Neural cell (in vitro differentiated cells): ENCODE results near the gene LINGO1.

ENCODE experiments used
- EP300 ChIP-seq: fragments of 450-650 bp; conservative IDR thresholded peaks from 2 replicates; pipeline ENCODE4 v1.6.1; 2014; ENCODE audit warnings: antibody characterized with exemption, mild to moderate bottlenecking, moderate library complexity; ENCODE audit not compliant: poor library complexity, severe bottlenecking
- EZH2 ChIP-seq: fragments of 200-600, 300-800 bp; shearing (Covaris generic), sonication (generic); IDR thresholded peaks from 2 replicates; pipeline ENCODE4 v1.6.1; 2014; ENCODE audit warnings: antibody characterized with exemption, low read length, borderline replicate concordance, mild to moderate bottlenecking; ENCODE audit not compliant: insufficient read depth, poor library complexity, severe bottlenecking
- MXI1 ChIP-seq: fragments of 450-650 bp; conservative IDR thresholded peaks from 2 replicates; pipeline ENCODE4 v1.6.1; 2014; ENCODE audit warnings: antibody characterized with exemption, mild to moderate bottlenecking; ENCODE audit not compliant: poor library complexity, severe bottlenecking
- POLR2AphosphoS5 ChIP-seq: IDR thresholded peaks from 2 replicates; pipeline ENCODE4 v1.6.1; 2012
- RAD21 ChIP-seq: fragments of 450-650 bp; conservative IDR thresholded peaks from 2 replicates; pipeline ENCODE4 v1.6.1; 2014; ENCODE audit warnings: antibody characterized with exemption, mild to moderate bottlenecking, moderate library complexity
- REST ChIP-seq: IDR thresholded peaks from 2 replicates; pipeline ENCODE4 v1.6.1; 2012; ENCODE audit warnings: borderline replicate concordance
- TAF1 ChIP-seq: IDR thresholded peaks from 2 replicates; pipeline ENCODE4 v1.6.1; 2012; ENCODE audit warnings: low read depth
- TF ChIP-seq, protein P1 (sequence below): fragments of 450-650 bp; IDR thresholded peaks from 2 replicates; pipeline ENCODE4 v1.5.1; 2014; ENCODE audit warnings: antibody characterized with exemption, mild to moderate bottlenecking, moderate library complexity; ENCODE audit not compliant: poor library complexity, severe bottlenecking

GRCh38 chr15:77578641-77579372, 53.9 kb downstream of the LINGO1 start:
- TF ChIP-seq EZH2 (no peak), RAD21 (no peak), REST (no peak), EP300 (no peak), POLR2AphosphoS5 (no peak), TAF1 (no peak), MXI1 (no peak)
- TF ChIP-seq, protein P1, sequence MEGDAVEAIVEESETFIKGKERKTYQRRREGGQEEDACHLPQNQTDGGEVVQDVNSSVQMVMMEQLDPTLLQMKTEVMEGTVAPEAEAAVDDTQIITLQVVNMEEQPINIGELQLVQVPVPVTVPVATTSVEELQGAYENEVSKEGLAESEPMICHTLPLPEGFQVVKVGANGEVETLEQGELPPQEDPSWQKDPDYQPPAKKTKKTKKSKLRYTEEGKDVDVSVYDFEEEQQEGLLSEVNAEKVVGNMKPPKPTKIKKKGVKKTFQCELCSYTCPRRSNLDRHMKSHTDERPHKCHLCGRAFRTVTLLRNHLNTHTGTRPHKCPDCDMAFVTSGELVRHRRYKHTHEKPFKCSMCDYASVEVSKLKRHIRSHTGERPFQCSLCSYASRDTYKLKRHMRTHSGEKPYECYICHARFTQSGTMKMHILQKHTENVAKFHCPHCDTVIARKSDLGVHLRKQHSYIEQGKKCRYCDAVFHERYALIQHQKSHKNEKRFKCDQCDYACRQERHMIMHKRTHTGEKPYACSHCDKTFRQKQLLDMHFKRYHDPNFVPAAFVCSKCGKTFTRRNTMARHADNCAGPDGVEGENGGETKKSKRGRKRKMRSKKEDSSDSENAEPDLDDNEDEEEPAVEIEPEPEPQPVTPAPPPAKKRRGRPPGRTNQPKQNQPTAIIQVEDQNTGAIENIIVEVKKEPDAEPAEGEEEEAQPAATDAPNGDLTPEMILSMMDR, result no peak
